ENCODE data around the gene SERPINA3.

SERPINA3 gene

DNA sequence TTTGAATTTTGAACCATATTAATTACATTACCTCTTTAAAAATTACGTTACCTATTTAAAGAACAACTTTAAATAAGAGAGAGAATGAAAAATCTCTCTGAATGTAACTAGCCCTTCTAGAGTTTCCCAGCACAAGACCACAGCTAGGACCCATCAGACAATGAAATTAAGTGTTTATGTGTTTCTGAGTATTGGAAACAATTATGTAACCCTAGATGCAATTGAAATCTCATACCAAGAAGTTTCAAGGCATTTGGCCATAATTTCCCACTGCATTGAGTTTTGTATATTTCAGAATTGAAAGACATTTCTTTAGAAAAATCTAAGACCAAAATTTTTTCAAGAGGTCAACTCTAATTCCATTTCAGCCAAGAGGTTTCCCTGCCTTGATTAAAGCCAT, 47.1 kb downstream of the SERPINA3 start:
- no peak for FAIRE-seq

DNA sequence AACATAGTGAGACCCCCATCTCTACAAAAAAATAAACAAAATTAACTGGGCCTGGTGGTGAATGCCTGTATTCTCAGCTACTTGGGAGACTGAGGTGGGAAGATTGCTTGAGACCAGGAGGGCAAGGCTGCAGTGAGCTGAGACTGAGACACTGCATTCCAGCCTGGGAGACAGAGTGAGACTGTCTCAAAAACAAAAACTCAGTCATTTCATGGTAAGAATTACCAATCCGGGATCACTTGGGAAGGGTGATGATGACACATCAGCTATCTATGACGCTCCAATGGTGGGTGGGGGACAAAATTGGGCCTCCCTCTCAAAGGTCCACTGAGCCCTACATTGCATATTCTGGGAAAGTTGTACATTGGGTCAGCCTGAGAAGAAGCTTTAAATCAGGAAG, 47.7 kb downstream of the SERPINA3 start:
- FAIRE-seq = no peak

DNA sequence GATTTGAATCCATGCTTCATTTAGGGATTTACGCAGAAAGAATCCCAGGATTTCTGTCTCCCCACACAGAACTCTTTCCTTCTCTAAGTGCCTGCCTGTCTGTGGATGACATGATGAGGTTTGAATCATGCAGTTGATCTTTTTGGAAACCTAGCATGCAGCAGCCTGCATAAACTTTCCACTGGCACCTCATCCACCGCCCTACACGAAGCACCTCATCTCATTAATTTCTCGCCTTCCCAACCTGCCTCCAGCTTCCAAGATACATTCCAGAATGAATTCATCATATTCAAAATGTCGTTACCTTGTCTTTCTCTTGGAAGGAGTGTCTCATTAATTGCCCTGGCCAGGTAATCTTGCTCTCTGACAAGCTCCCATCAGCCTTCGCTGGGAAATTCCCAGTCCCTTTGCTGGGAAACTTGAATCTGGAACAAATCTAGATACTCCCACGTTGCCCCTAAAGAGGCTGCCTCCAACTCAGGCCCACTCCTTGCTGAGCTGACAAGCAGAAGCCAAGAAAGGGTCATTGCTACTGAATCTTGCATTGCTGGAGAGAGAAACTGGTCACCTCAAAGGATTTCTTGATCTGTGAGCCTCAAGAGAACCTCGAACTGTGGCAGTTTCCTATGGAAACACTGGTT, 48.2 kb downstream of the SERPINA3 start:
- no peak for FAIRE-seq

DNA sequence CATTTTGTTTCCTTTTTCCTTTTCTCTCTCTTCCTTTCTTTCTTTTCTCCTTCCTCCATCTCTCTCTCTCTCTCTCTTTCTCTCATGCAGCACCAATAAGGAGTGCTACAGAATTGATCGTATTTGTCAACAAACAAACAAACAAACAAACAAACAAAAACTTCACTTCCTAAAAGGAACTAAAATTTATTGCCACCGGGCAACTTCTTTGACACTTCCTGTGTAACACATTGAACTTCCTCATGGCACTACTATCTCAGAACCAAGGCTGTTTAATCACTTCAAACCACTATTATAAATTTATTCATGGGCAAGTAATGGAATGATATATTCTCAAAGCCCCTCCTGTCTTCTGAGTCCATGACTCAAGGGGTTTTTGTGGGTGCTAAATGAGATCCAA, 51.3 kb downstream of the SERPINA3 start:
- FAIRE-seq = no peak

DNA sequence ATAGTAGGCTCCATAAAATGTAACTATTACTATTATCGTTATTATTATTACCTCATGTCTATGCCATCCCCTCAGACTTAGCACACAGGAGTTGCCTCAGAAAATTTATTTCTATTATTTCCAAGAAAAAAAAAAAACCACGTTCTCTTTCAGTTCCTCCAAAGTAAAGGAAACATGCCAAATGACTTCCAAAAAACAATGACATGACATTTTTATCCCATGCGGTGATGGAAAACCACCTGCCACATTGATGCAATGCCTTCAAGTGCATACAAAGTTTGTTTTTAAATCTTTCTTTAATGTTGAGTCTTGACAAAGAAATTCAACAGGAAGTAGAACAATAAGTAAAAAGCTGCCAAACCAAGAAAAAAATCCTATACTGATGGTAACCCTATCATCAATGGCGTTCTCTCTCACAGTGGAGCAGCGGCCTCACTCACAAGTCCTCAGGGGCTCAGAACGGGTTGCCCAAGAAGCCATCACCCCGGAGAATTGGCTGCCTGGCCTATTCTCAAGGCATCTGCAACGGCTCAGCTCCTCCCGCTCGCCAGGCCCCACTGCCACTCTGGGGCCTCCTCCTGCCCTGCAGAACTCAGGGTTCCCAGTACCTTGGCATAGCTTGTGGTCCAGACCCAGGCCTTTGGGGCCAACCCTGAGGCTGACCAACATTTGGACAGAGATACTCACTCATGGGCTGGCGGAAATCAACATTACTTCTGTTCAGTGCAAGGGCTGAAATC, 51.9 kb downstream of the SERPINA3 start:
- no peak for FAIRE-seq

DNA sequence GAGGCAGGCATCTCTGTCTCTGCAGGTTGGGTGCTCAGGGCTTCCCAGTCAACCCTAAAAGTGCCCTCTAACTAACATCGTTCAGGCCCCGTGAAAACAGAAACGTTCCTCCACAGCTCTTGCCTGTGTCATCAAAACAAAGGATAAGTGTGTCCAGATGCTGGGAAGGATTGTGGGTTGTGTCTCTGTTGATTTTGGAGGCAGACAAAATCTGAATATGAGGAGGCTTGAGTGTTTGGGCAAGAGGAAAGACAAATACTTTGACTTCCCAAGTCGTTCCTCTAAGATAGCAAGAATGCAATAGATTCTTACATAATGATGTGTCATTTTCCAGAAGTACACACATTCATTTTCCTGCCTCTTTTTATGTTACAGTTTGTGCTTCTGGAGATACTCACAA, 52.9 kb downstream of the SERPINA3 start:
- FAIRE-seq = no peak

DNA sequence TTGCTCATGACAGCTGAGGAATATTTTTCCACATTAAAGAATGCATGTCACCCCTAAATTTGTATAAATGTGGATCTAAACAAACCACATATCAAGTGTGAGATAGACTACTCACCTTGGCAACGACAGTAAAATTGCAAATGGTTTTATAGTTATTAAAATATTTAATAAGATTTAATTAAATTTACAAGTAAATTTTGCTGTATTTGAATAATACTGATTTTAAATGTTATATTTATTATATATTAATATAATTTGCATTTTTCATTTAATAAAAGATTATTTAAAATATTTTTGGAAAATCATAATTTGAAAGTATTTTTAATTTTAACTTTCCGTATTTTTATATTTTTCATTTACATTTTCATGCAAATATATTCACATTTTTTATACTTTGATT, 53.4 kb downstream of the SERPINA3 start:
- FAIRE-seq = peak; percentile 24

DNA sequence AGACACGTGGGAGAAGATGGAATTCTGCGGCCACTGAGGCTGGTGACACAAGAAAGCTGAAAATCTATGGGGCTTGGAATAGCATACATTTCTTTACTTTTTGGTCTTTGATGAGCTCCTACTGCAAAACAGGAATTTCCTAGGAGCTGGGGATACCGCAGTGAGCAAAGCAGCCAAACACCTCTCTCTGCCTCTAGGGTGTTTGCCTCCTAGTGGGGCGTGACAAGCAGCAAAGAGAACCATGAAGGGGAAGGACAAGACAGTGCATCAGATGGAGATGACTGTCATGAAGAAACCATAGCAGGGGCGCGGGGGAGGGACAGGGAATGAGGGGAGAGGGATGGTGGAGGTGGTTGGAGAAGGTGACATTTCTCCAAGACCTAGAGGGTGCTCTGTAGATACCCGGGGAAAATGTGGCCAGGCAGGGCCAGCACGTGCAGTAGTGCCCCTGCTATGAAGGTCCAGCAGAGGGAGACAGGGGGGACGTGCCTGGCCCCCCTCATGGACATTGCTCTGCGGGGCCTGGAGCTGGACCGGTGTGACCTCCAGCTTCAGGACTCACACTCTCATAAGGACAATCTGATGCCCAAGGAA, 58.6 kb downstream of the SERPINA3 start:
- FAIRE-seq = no peak

DNA sequence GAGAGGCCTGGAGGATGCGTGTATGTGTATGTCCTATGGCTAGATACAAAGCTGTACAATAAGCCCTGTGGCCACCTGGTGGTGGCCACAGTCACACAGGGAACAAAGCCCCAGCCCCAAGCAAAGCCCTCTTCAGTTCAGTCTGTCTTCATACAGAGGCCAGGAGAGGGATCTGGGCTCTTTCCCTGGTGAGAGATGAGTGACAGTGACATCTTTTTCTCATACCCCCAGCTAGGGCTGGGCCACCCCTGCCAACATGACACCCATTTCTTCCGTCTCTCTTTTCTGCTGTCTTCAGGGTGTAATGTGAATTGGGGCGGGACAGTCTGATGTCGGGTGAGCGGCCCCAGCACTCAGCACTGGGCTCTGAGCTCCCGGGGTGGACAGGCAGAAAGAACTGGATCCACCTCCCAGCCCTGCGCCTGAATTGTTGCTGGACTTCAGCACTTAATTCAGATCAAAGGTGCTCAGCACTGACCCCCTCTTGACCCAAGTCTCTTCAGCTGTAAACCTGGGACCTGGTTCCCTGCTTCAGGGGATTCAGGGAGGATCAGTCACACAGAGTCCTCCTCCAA, 59.8 kb downstream of the SERPINA3 start:
- no peak for FAIRE-seq

DNA sequence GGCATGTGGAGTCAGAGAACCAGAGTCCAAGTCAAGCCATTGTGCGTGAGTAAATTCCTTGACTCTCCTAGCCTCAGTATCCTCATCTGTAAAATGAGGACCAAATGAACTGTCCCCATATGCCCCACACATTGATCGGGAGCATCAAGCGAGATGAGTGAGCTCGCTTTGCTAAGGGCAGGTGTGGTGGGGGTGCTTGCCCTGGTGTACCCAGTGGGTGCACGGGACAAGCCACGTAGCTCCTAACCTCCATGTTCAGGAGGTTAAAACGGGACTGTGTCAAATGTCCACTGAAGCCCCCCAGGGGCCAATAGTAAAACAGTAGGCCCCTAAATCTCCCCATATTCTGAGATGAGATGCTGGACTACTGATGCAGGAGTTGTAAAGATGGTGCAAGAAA, 60.9 kb downstream of the SERPINA3 start:
- no peak for FAIRE-seq
